Colonic mucosa (tissue), 4 donors: ENCODE results near the gene MSI2. TPM values are rescaled to one million over a fixed set of nuclear protein-coding genes. Genes with fewer than 3 reads are reported as not detected.

ENCODE experiments used
- DNase-seq: peaks from one replicate; pipeline ENCODE4 v3.0.0-alpha.2; 2020
- H3K27ac ChIP-seq: fragments of 200-600 bp; one replicate; pipeline ENCODE4 v1.8.0; 2021
- H3K27me3 ChIP-seq: fragments of 200-600 bp; one replicate; pipeline ENCODE4 v1.8.0; 2021
- H3K36me3 ChIP-seq: fragments of 200-600 bp; one replicate; pipeline ENCODE4 v1.8.0; 2021
- H3K4me1 ChIP-seq: fragments of 200-600 bp; one replicate; pipeline ENCODE4 v1.8.0; 2021; ENCODE audit warnings: mild to moderate bottlenecking
- H3K4me3 ChIP-seq: fragments of 200-600 bp; one replicate; pipeline ENCODE4 v1.8.0; 2021
- H3K9ac ChIP-seq, 2 donors: one replicate each; pipeline ENCODE4 v1.7.0; 2013; ENCODE audit warnings: control low read depth in 2 of 2, low read depth in 2 of 2, low read length in 2 of 2
- H3K9me3 ChIP-seq: fragments of 200-600 bp; one replicate; pipeline ENCODE4 v1.8.0; 2021
- intact Hi-C: fragments of 100-400 bp; cut with DNase I; formaldehyde crosslinking; loops from one replicate; pipeline ENCODE4 v1.14.1; 2022
- total RNA-seq, 2 donors: library from RNA; stranded (reverse); fragmentation: NEBNext Ultra II Directional in 1 of 2; extraction: Animal tissue kit (Norgen Biotek cat#: 25700) in 1 of 2; gene quantifications; one replicate each; pipeline ENCODE4 v1.2.1, GENCODE V29; 2021
- TF ChIP-seq, protein P1 (sequence below): fragments of 200-600 bp; IDR thresholded peaks from one replicate; pipeline ENCODE4 v1.8.0; 2022; ENCODE audit warnings: antibody characterized with exemption, mild to moderate bottlenecking
- donor health status: healthy.
- donor health status: DM: no; HTN: no; CAD: no.
- donor health status: DM: no; HTN: no; CAD: no.

MSI2 gene
- total RNA-seq, 2 donors from 2014 or later: 61.6 to 75.4 TPM

DNA sequence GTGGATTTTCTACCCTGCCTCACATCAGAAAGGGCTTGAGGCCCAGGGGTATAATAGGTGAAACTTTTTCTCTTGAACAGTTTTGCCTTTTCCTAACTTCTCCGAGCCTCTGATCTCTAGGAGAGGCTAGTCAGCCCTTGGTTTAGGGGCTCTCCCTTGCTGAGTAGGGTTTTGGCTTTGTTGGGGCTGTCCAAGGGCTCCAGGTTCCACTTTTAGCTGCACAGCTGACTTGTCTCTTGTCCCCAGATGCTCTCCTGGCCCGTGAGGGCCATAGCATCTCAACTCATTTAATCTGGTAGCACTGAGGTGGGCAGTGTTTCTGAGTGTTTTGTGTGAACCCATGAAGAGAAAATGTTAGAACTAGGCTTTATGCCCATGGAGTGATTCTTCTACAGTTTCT is 103.9 kb downstream of the MSI2 start:
- H3K4me1 ChIP-seq: no peaks in the 10 kb centered on the region
- H3K27me3 ChIP-seq: no peaks in the 10 kb centered on the region
- TF ChIP-seq, protein P1, sequence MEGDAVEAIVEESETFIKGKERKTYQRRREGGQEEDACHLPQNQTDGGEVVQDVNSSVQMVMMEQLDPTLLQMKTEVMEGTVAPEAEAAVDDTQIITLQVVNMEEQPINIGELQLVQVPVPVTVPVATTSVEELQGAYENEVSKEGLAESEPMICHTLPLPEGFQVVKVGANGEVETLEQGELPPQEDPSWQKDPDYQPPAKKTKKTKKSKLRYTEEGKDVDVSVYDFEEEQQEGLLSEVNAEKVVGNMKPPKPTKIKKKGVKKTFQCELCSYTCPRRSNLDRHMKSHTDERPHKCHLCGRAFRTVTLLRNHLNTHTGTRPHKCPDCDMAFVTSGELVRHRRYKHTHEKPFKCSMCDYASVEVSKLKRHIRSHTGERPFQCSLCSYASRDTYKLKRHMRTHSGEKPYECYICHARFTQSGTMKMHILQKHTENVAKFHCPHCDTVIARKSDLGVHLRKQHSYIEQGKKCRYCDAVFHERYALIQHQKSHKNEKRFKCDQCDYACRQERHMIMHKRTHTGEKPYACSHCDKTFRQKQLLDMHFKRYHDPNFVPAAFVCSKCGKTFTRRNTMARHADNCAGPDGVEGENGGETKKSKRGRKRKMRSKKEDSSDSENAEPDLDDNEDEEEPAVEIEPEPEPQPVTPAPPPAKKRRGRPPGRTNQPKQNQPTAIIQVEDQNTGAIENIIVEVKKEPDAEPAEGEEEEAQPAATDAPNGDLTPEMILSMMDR: no peak
- no peaks in the 10 kb centered on the region for H3K36me3 ChIP-seq
- no peak for DNase-seq
- intact Hi-C loops: no loop called here
- no peak overlapping the region for H3K9ac ChIP-seq
- no peak overlapping the region for H3K27ac ChIP-seq
- H3K4me3 ChIP-seq: no peak overlapping the region
- no peaks in the 10 kb centered on the region for H3K9me3 ChIP-seq

DNA sequence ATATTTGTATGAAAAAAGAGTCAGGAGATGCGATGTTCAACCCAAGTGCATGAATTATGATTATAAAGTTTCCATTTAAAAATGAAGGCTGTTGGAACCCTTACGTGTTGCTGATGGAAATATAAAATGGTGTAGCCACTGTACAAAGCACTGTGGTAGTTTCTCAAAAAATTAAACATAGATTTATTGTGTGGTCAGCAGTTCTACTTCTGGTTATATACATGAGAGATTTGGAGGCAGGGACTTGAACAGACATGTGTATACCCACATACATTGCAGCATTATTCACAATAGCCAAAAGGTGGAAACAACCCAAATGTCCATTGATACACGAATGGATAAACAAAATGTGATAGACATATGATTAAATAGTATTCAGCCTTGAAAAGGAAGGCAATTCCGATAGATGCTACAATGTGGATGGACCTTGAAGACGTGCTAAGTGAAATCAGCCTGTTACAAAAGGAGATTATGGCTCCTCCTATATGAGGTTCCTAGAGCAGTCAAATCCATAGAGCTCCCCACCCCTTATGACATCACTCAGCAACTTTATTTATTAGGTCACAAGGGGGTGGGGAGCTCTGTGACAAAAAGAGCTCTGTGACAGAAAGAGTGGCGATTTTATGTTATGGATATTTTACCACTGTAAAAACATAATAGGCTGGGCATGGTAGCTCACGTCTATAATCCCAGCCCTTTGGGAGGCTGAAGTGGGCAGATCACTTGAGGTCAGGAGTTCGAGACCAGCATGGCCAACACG is 106.7 kb downstream of the MSI2 start:
- Histone ChIP-seq H3K27me3 (no peaks in the 10 kb centered on the region), H3K4me3 (no peak overlapping the region), H3K4me1 (no peaks in the 10 kb centered on the region), H3K27ac (no peak overlapping the region), H3K36me3 (no peaks in the 10 kb centered on the region), H3K9ac (no peak overlapping the region), H3K9me3 (no peaks in the 10 kb centered on the region)
- TF ChIP-seq, protein P1: no peak
- no peak for DNase-seq
- intact Hi-C loops: no loop called here

DNA sequence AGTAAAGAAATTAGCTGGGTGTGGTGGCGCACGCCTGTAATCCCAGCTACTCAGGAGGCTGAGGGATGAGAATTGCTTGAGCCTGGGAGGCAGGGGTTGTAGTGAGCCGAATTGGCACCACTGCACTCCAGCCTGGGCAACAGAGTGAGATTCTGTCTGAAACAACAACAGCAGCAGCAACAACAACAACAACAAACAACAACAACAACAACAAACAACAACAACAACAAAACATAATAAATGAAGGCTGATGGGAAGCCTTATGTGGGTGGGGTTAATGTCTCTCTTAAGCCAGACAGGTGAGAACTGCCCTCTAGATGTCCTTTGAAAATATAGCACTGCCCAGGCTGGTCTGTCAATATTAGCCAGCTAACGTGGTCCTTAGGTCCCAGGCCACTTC is 107.3 kb downstream of the MSI2 start:
- no peaks in the 10 kb centered on the region for H3K9me3 ChIP-seq
- intact Hi-C loops: no loop called here
- DNase-seq: no peak
- no peaks in the 10 kb centered on the region for H3K27me3 ChIP-seq
- H3K27ac ChIP-seq: no peak overlapping the region
- H3K9ac ChIP-seq: no peak overlapping the region
- H3K36me3 ChIP-seq: no peaks in the 10 kb centered on the region
- H3K4me1 ChIP-seq: no peaks in the 10 kb centered on the region
- TF ChIP-seq, protein P1: no peak
- no peak overlapping the region for H3K4me3 ChIP-seq

GRCh38 chr17:57363998-57364643 is 107.8 kb downstream of the MSI2 start:
- no peak overlapping the region for H3K27ac ChIP-seq
- H3K9ac ChIP-seq: no peak overlapping the region
- H3K36me3 ChIP-seq: no peaks in the 10 kb centered on the region
- intact Hi-C loops: no loop called here
- no peaks in the 10 kb centered on the region for H3K27me3 ChIP-seq
- no peaks in the 10 kb centered on the region for H3K9me3 ChIP-seq
- H3K4me3 ChIP-seq: no peak overlapping the region
- DNase-seq: no peak
- TF ChIP-seq, protein P1: no peak
- H3K4me1 ChIP-seq: no peaks in the 10 kb centered on the region

DNA sequence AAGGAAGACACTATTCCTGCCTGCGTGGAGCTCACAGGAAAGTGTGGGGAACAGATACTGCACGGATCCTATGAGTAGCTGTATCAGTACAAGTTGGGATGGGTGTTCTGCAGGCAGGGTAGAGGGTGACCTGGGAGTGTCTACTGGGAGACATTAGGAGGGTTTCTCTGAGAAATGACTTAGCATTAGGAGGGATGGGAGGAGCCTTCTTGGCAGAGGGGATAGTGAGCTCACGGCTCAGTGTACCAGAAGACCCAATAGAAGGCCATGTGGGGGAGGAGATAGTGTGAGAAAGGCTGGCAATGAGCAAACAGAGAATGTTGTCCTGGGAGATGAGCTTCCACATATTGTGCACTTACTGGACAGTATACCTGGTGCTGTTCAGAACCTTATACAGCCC is 109.1 kb downstream of the MSI2 start:
- no peak for DNase-seq
- Histone ChIP-seq H3K27me3 (no peaks in the 10 kb centered on the region), H3K27ac (no peak overlapping the region), H3K9me3 (no peaks in the 10 kb centered on the region), H3K4me3 (no peak overlapping the region), H3K36me3 (no peaks in the 10 kb centered on the region), H3K9ac (no peak overlapping the region), H3K4me1 (no peaks in the 10 kb centered on the region)
- TF ChIP-seq, protein P1: no peak
- intact Hi-C loops: no loop called here
